OCI-LY1 (cell line): ENCODE measurements around the gene TARBP2.

Experiments
- EZH2 ChIP-seq: fragments of 200-600 bp; sonication (generic), shearing (Covaris generic); IDR thresholded peaks from 2 replicates; pipeline ENCODE4 v1.8.0; 2017; ENCODE audit warnings: borderline replicate concordance, mixed run types, mild to moderate bottlenecking, antibody characterized with exemption, low read length, moderate library complexity, mixed read lengths
- TF ChIP-seq, protein P1 (sequence below): fragments of 200-600 bp; sonication (generic), shearing (Covaris generic); IDR thresholded peaks from 2 replicates; pipeline ENCODE4 v1.5.1; 2017; ENCODE audit warnings: mild to moderate bottlenecking, antibody characterized with exemption, low read length, moderate library complexity, mixed read lengths

- TF ChIP-seq, protein P1, sequence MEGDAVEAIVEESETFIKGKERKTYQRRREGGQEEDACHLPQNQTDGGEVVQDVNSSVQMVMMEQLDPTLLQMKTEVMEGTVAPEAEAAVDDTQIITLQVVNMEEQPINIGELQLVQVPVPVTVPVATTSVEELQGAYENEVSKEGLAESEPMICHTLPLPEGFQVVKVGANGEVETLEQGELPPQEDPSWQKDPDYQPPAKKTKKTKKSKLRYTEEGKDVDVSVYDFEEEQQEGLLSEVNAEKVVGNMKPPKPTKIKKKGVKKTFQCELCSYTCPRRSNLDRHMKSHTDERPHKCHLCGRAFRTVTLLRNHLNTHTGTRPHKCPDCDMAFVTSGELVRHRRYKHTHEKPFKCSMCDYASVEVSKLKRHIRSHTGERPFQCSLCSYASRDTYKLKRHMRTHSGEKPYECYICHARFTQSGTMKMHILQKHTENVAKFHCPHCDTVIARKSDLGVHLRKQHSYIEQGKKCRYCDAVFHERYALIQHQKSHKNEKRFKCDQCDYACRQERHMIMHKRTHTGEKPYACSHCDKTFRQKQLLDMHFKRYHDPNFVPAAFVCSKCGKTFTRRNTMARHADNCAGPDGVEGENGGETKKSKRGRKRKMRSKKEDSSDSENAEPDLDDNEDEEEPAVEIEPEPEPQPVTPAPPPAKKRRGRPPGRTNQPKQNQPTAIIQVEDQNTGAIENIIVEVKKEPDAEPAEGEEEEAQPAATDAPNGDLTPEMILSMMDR, result no peak
- TF ChIP-seq EZH2, result no peak
These were observed 615 bp downstream of the TARBP2 start for GRCh38 chr12:53501615-53502181.
